ENCODE data around the gene BICD2. TPM values are rescaled to one million over a fixed set of nuclear protein-coding genes. Genes with fewer than 3 reads are reported as not detected.

BICD2 gene
- total and polyA plus RNA-seq, 2 of the 13 experiments (the other 11 are each of a cell fraction or from before 2014, with no cell fraction given), result 5.1 to 17.4 TPM

GRCh38 chr9:92745881-92746280, 18.8 kb downstream of the BICD2 start:
- BruUV-seq (replicated peaks), result no TSS peak
- no peak overlapping the region for H3K4me3 ChIP-seq (replicated peaks in 1 of 3; ENCODE audit: insufficient read depth in 1 of 3, low read depth in 2 of 3, low read length in 3 of 3)

More at GRCh38 chr9:92745881-92746280, 18.8 kb downstream of the BICD2 start:
- TF ChIP-seq IRX3 (CRISPR knock-in tag; IDR thresholded peaks at IDR 0.05; ENCODE audit: borderline replicate concordance, low read depth) (no peak), NCOR1 (IDR thresholded peaks at IDR 0.05; ENCODE audit: borderline replicate concordance, low read length) (no peak), ZNF841 (CRISPR knock-in tag; IDR thresholded peaks at IDR 0.05; ENCODE audit: borderline replicate concordance) (no peak), CENPT (CRISPR knock-in tag; IDR thresholded peaks at IDR 0.05; ENCODE audit: low read depth) (no peak), IRF1 (CRISPR knock-in tag; IDR thresholded peaks at IDR 0.05; ENCODE audit: low read depth) (no peak), FIP1L1 (IDR thresholded peaks at IDR 0.05; ENCODE audit: borderline replicate concordance, insufficient read depth, low read depth, low read length) (no peak), POLR2A (IDR thresholded peaks at IDR 0.05; ENCODE audit: insufficient read depth in 1 of 2, low read depth in 2 of 2, low read length in 2 of 2) (no peak), ZNF556 (CRISPR knock-in tag; IDR thresholded peaks at IDR 0.05; ENCODE audit: borderline replicate concordance) (no peak), ZNF776 (CRISPR knock-in tag; IDR thresholded peaks at IDR 0.05) (no peak), MIXL1 (CRISPR knock-in tag; IDR thresholded peaks at IDR 0.05) (no peak), MNT (IDR thresholded peaks at IDR 0.05) (no peak), CBX1 (IDR thresholded peaks at IDR 0.05; ENCODE audit: low read depth) (no peak), PLRG1 (conservative IDR thresholded peaks at IDR 0.05) (no peak)
- TF ChIP-seq, protein P1, sequence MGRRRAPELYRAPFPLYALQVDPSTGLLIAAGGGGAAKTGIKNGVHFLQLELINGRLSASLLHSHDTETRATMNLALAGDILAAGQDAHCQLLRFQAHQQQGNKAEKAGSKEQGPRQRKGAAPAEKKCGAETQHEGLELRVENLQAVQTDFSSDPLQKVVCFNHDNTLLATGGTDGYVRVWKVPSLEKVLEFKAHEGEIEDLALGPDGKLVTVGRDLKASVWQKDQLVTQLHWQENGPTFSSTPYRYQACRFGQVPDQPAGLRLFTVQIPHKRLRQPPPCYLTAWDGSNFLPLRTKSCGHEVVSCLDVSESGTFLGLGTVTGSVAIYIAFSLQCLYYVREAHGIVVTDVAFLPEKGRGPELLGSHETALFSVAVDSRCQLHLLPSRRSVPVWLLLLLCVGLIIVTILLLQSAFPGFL (CRISPR knock-in tag; IDR thresholded peaks at IDR 0.05), result no peak
- Histone ChIP-seq H3K27ac (ENCODE audit: extremely low read length, insufficient read depth, low read length) (no peak overlapping the region), H3K36me3 (replicated peaks in 1 of 2; ENCODE audit: control insufficient read depth in 1 of 2, insufficient read depth in 2 of 2, low read length in 2 of 2) (no peaks in the 10 kb centered on the region), H4K20me1 (ENCODE audit: insufficient read depth, low read length) (no peaks in the 10 kb centered on the region; the same call in 1 of the 2 replicates), H3K4me1 (ENCODE audit: insufficient read depth, low read length) (peaks cover 56% of the 10 kb centered on the region), H2AFZ (ENCODE audit: low read length) (no peak overlapping the region), H3K9me3 (ENCODE audit: low read length) (no peaks in the 10 kb centered on the region), H3K9ac (ENCODE audit: insufficient read depth, low read depth, low read length) (no peak overlapping the region), H3K27me3 (ENCODE audit: control insufficient read depth in 1 of 2, insufficient read depth in 2 of 2, low read length in 2 of 2) (no peaks in the 10 kb centered on the region), H3K79me2 (ENCODE audit: insufficient read depth, low read length) (peaks cover 74% of the 10 kb centered on the region), H3K4me2 (ENCODE audit: low read depth, low read length) (no peak overlapping the region)
- ATAC-seq, result no peak
- in situ Hi-C loops (cut with HindIII; ENCODE audit: extremely low pct_ligation_motif_present, low pct_unique_long_range_greater_than_20kb), result no loop called here
- WGBS (ENCODE audit: low lambda C conversion rate), result 98% methylated on average over 5 of the region's 6 CpGs
- FAIRE-seq, result no peak
- no peak for DNase-seq (ENCODE audit: low spot score)
- intact Hi-C loops (cut with micrococcal nuclease; ENCODE audit: unreplicated experiment), result no loop called here
- ChIA-PET POLR2A (no interaction called here), CTCF (ENCODE audit: low intra/inter-chr PET ratio, low total read pairs) (no interaction called here)

Data from HepG2 (cell line).